H1 (cell line): ENCODE measurements around the gene SEC61A1. TPM values are rescaled to one million over a fixed set of nuclear protein-coding genes. Genes with fewer than 3 reads are reported as not detected.

Experiments
- CTCF ChIA-PET: fragments of 300-600 bp; sonication (Branson Sonifier 250); formaldehyde crosslinking; loops from one replicate; lab custom pipeline; 2021; ENCODE audit not compliant: partially characterized antibody; lab: Charles Lee
- POLR2A ChIA-PET: fragments of 300-600 bp; sonication (Branson Sonifier 250); formaldehyde crosslinking; loops from one replicate; lab custom pipeline; 2021; ENCODE audit warnings: inconsistent platforms; ENCODE audit not compliant: partially characterized antibody; lab: Charles Lee
- DNase-seq, 2 experiments: peaks; one replicate each; pipeline versions ENCODE4 v3.0.0 to v3.0.0-alpha.2; 2010 to 2022; ENCODE audit warnings: low spot score in 2 of 2, low read depth in 1 of 2, mixed read lengths in 1 of 2
- FAIRE-seq: peaks from 2 replicates; lab custom pipeline; 2011; peaks lifted over from hg19 to GRCh38; lab: Jason Lieb, UNC
- H2AFZ ChIP-seq: 2 replicates; pipeline ENCODE4 v1.8.1; 2012; ENCODE audit warnings: low read length, inconsistent platforms
- H2AK5ac ChIP-seq: 2 replicates; pipeline ENCODE4 v1.6.1; 2013; ENCODE audit warnings: low read depth, low read length
- H2BK120ac ChIP-seq: replicated peaks from 2 replicates; pipeline ENCODE3; 2013; ENCODE audit warnings: low read depth, low read length, inconsistent platforms
- H2BK12ac ChIP-seq: 2 replicates; pipeline ENCODE4 v1.6.1; 2013; ENCODE audit warnings: low read depth, low read length
- H2BK15ac ChIP-seq: 2 replicates; pipeline ENCODE4 v1.6.1; 2013; ENCODE audit warnings: low read length
- H2BK20ac ChIP-seq: 2 replicates; pipeline ENCODE4 v1.6.1; 2013; ENCODE audit warnings: low read length
- H2BK5ac ChIP-seq: 2 replicates; pipeline ENCODE4 v1.6.1; 2013; ENCODE audit warnings: low read depth, low read length
- H3K14ac ChIP-seq: 2 replicates; pipeline ENCODE4 v1.6.1; 2013; ENCODE audit warnings: inconsistent platforms; ENCODE audit not compliant: insufficient read length
- H3K18ac ChIP-seq: 2 replicates; pipeline ENCODE4 v1.6.1; 2013; ENCODE audit warnings: low read length; ENCODE audit errors: extremely low read depth
- H3K23ac ChIP-seq: 2 replicates; pipeline ENCODE4 v1.6.1; 2013; ENCODE audit warnings: inconsistent platforms; ENCODE audit not compliant: insufficient read length
- H3K23me2 ChIP-seq: 2 replicates; pipeline ENCODE4 v1.6.1; 2013; ENCODE audit warnings: low read depth, low read length
- H3K27ac ChIP-seq: 2 replicates; pipeline ENCODE4 v1.6.1; 2011; ENCODE audit warnings: low read depth, low read length, inconsistent platforms
- H3K27me3 ChIP-seq, 4 experiments: replicated peaks in 1 of 4; 1 replicate in 1 of 4; 2 replicates in 3 of 4; pipeline versions ENCODE4 v1.6.1 to v1.8.1; 2011 to 2013; ENCODE audit warnings: low read length in 3 of 4, mild to moderate bottlenecking in 3 of 4, inconsistent platforms in 2 of 4, mixed read lengths in 2 of 4, moderate library complexity in 1 of 4; ENCODE audit not compliant: control insufficient read depth in 3 of 4, insufficient read depth in 3 of 4; ENCODE audit errors: extremely low read depth in 1 of 4
- H3K36me3 ChIP-seq, 4 experiments: 2 replicates each; pipeline versions ENCODE4 v1.6.1 to v1.8.1; 2011 to 2013; ENCODE audit warnings: mild to moderate bottlenecking in 4 of 4, low read length in 3 of 4, moderate library complexity in 2 of 4, control low read depth in 1 of 4, inconsistent platforms in 1 of 4; ENCODE audit not compliant: insufficient read depth in 4 of 4, control insufficient read depth in 2 of 4
- H3K4ac ChIP-seq: replicated peaks from 2 replicates; pipeline ENCODE3; 2013; ENCODE audit warnings: low read length, low read depth, mixed read lengths, inconsistent platforms; ENCODE audit not compliant: insufficient read length
- H3K4me1 ChIP-seq, 4 experiments: replicated peaks in 1 of 4; 1 replicate in 1 of 4; 2 replicates in 3 of 4; pipeline versions ENCODE4 v1.6.1 to v1.8.1; 2011 to 2013; ENCODE audit warnings: low read length in 3 of 4, inconsistent platforms in 2 of 4, mixed read lengths in 1 of 4; ENCODE audit not compliant: insufficient read depth in 4 of 4, control insufficient read depth in 3 of 4
- H3K4me2 ChIP-seq, 2 experiments: 2 replicates each; pipeline versions ENCODE4 v1.6.1 to v1.8.1; 2011 to 2013; ENCODE audit warnings: low read depth in 2 of 2, low read length in 2 of 2, control low read depth in 1 of 2, inconsistent platforms in 1 of 2, mild to moderate bottlenecking in 1 of 2; ENCODE audit not compliant: insufficient read depth in 1 of 2
- H3K4me3 ChIP-seq, 4 experiments: fragments of 200-600, 300-600 bp in 1 of 4; sonication (generic), shearing (Covaris generic), sonication (Bioruptor Twin) in 1 of 4; 2 replicates each; pipeline versions ENCODE4 v1.5.1 to v1.8.1; 2011 to 2016; ENCODE audit warnings: low read length in 4 of 4, low read depth in 3 of 4, control low read depth in 2 of 4, inconsistent platforms in 2 of 4, mild to moderate bottlenecking in 2 of 4, mixed read lengths in 1 of 4, moderate library complexity in 1 of 4; ENCODE audit not compliant: insufficient read depth in 2 of 4; ENCODE audit errors: extremely low read depth in 1 of 4
- H3K56ac ChIP-seq: replicated peaks from 2 replicates; pipeline ENCODE3; 2013; ENCODE audit warnings: low read depth, mild to moderate bottlenecking, mixed read lengths, low read length, inconsistent platforms; ENCODE audit not compliant: insufficient read length
- H3K79me1 ChIP-seq: 2 replicates; pipeline ENCODE4 v1.6.1; 2013; ENCODE audit warnings: low read depth, low read length, control low read depth
- H3K79me2 ChIP-seq, 2 experiments: 2 replicates each; pipeline versions ENCODE4 v1.6.1 to v1.8.1; 2012 to 2013; ENCODE audit warnings: low read length in 2 of 2, mild to moderate bottlenecking in 2 of 2, inconsistent platforms in 1 of 2; ENCODE audit not compliant: insufficient read depth in 2 of 2, control insufficient read depth in 1 of 2
- H3K9ac ChIP-seq, 4 experiments: replicated peaks in 1 of 4; 1 replicate in 1 of 4; 2 replicates in 3 of 4; pipeline versions ENCODE4 v1.6.1 to v1.8.1; 2011 to 2013; ENCODE audit warnings: low read depth in 3 of 4, low read length in 3 of 4, control low read depth in 2 of 4, mild to moderate bottlenecking in 2 of 4, moderate library complexity in 2 of 4, inconsistent platforms in 1 of 4; ENCODE audit errors: extremely low read depth in 1 of 4
- H3K9me3 ChIP-seq, 2 experiments: 2 replicates each; pipeline versions ENCODE4 v1.6.1 to v1.8.1; 2012 to 2013; ENCODE audit warnings: mild to moderate bottlenecking in 2 of 2, moderate library complexity in 2 of 2, control low read depth in 1 of 2, inconsistent platforms in 1 of 2, low read depth in 1 of 2, low read length in 1 of 2, mixed read lengths in 1 of 2; ENCODE audit not compliant: insufficient read depth in 2 of 2
- H4K20me1 ChIP-seq, 2 experiments: replicated peaks in 1 of 2; 2 replicates each; pipeline versions ENCODE3 to v1.8.1; 2011 to 2013; ENCODE audit warnings: inconsistent platforms in 2 of 2, low read length in 2 of 2, mild to moderate bottlenecking in 1 of 2; ENCODE audit not compliant: insufficient read depth in 2 of 2, control insufficient read depth in 1 of 2
- H4K5ac ChIP-seq: 2 replicates; pipeline ENCODE4 v1.6.1; 2013; ENCODE audit warnings: low read length, low read depth, mixed read lengths, inconsistent platforms; ENCODE audit not compliant: insufficient read length
- H4K8ac ChIP-seq: 2 replicates; pipeline ENCODE4 v1.8.0; 2013; ENCODE audit warnings: mild to moderate bottlenecking, moderate library complexity, low read length, inconsistent platforms; ENCODE audit not compliant: insufficient read depth; ENCODE audit errors: extremely low read depth
- H4K91ac ChIP-seq: replicated peaks from 2 replicates; pipeline ENCODE3; 2013; ENCODE audit warnings: low read length, mixed read lengths, inconsistent platforms; ENCODE audit not compliant: insufficient read length
- CREB1 ChIP-seq: IDR thresholded peaks from 2 replicates; pipeline ENCODE4 v1.6.1; 2012; ENCODE audit warnings: inconsistent platforms
- TAF7 ChIP-seq: optimal IDR thresholded peaks from 2 replicates; pipeline ENCODE3; 2011; ENCODE audit warnings: low read depth, mild to moderate bottlenecking, inconsistent platforms, low read length, moderate library complexity, borderline replicate concordance
- WGBS, 2 experiments: shearing (Covaris generic) in 1 of 2; methylation state at CpG; one replicate each; pipeline versions ENCODE4 v1.1.6 to v1.1.7; 2013 to 2015; ENCODE audit warnings: low lambda C conversion rate in 2 of 2, mixed read lengths in 2 of 2, inconsistent platforms in 1 of 2, low coverage in 1 of 2, missing lambda C conversion rate in 1 of 2; ENCODE audit not compliant: insufficient replicate concordance in 2 of 2, insufficient coverage in 1 of 2, insufficient read length in 1 of 2; ENCODE audit errors: extremely low coverage in 1 of 2, missing lambda C conversion rate in 1 of 2; 5-methylcytosine and 5-hydroxymethylcytosine counted together
- polyA plus RNA-seq, 7 experiments: library from polyadenylated mRNA; depleted of rRNA in 3 of 7; stranded (reverse) in 5 of 7; unstranded in 2 of 7; fragments of >200 nt in 5 of 7; fragments of 200-250 nt in 2 of 7; gene quantifications; 1 replicate in 5 of 7; 2 replicates in 1 of 7; 4 replicates in 1 of 7; pipeline versions ENCODE4 v1.2.1 to v1.2.3, GENCODE V29; 2011 to 2013; ENCODE audit warnings: missing spikeins in 2 of 7, mixed read lengths in 2 of 7
- total RNA-seq: library from RNA; stranded (reverse); fragmentation: NEBNext Ultra II Directional; extraction: Animal tissue kit (Norgen Biotek cat#: 25700); gene quantifications from 2 replicates; pipeline ENCODE4 v1.2.1, GENCODE V29; 2021

Gene SEC61A1
- total and polyA plus RNA-seq, 2 of the 8 experiments (the other 6 are each of a cell fraction or from before 2014, with no cell fraction given) = 133 to 165 TPM

DNA sequence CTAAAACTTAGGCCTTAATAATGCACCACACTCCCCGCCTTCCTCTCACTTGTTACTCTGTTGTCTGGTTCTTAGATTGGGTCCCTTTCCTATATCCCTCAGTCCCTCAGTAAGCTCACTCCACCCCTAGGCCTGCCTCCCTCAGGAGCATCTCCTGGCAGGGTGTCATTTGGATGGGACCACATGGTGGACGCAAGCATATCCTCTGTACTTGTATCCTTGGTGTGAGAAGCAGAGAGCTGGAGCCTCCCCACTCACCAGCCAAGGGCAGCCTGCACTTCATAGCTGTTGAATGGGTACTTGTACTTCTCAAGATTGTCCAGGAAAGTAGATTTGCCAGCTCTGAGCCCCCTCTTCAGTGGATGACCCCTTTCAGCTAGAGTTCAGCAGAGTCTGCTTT, 11.6 kb downstream of the SEC61A1 start:
- no peak overlapping the region for H3K9ac ChIP-seq
- FAIRE-seq = no peak
- H3K23me2 ChIP-seq = no peaks in the 10 kb centered on the region
- no peak overlapping the region for H3K56ac ChIP-seq
- no peaks in the 10 kb centered on the region for H3K79me1 ChIP-seq
- H4K91ac ChIP-seq = no peak overlapping the region
- no peaks in the 10 kb centered on the region for H3K27me3 ChIP-seq
- no peak overlapping the region for H2BK5ac ChIP-seq
- H3K23ac ChIP-seq = no peak overlapping the region
- no peaks in the 10 kb centered on the region for H3K9me3 ChIP-seq
- DNase-seq = no peak
- peaks cover 47 to 93% (median 85%) of the 10 kb centered on the region in 4 experiments for H3K36me3 ChIP-seq
- TF ChIP-seq CREB1 (no peak), TAF7 (no peak)
- no peak overlapping the region for H2BK120ac ChIP-seq
- H3K79me2 ChIP-seq = no peaks in the 10 kb centered on the region
- no peak overlapping the region for H3K4me3 ChIP-seq
- ChIA-PET CTCF (interaction anchor here (0.7 to 1.6 kb wide), 3 partner anchors 20 to 39 kb away, joined by 3 to 5 read pairs (median 3); no protein-coding TSS in a partner anchor), POLR2A (interaction anchor here (1.1 to 1.8 kb wide), 2 partner anchors 11 to 30 kb away, joined by 3 to 10 read pairs; partner anchors contain the start of gene SEC61A1)
- H3K14ac ChIP-seq = no peak overlapping the region
- H2BK15ac ChIP-seq = no peak overlapping the region
- H2AFZ ChIP-seq = no peak overlapping the region
- H3K27ac ChIP-seq = no peak overlapping the region
- H4K20me1 ChIP-seq = peaks cover 10 to 20% of the 10 kb centered on the region in 2 experiments
- no peak overlapping the region for H3K4me2 ChIP-seq
- H3K18ac ChIP-seq = no peak overlapping the region
- no peaks in the 10 kb centered on the region for H3K4me1 ChIP-seq
- no peak overlapping the region for H4K5ac ChIP-seq
- H4K8ac ChIP-seq = no peak overlapping the region
- no peak overlapping the region for H2BK12ac ChIP-seq
- 88% methylated on average over 2 of the region's 2 CpGs; no CpG with 5 or more reads in 1 of the 2 experiments for WGBS, 2 experiments
- H2AK5ac ChIP-seq = no peak overlapping the region
- H3K4ac ChIP-seq = no peak overlapping the region
- no peak overlapping the region for H2BK20ac ChIP-seq
